GM21619 (cell line): ENCODE data around the gene SCIN.

Source experiments
- ATAC-seq: cut with Tn5 transposase; IDR thresholded peaks from one replicate; pipeline ENCODE4 v1.9.1; 2021; ENCODE audit not compliant: unreplicated experiment

Gene SCIN

DNA sequence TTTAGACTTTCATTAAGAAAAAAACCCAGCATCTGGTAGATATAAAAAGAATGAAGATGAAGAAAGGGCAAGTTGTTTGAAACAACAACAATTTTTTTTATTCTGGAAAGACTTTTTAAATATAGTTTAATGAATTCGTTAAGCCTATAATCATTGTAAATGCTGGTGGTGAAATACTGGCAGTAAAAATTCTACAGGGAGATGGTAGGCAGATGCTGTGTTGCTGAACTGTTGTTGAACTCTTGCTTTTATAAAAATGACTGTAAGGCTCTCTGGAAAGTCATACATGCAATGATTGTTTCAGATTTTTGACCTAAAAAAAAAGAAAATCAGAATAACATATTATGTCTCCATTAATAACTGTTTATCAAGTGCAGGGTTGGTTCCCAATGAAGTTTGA, 39.0 kb downstream of the SCIN start:
- ATAC-seq, result no peak

DNA sequence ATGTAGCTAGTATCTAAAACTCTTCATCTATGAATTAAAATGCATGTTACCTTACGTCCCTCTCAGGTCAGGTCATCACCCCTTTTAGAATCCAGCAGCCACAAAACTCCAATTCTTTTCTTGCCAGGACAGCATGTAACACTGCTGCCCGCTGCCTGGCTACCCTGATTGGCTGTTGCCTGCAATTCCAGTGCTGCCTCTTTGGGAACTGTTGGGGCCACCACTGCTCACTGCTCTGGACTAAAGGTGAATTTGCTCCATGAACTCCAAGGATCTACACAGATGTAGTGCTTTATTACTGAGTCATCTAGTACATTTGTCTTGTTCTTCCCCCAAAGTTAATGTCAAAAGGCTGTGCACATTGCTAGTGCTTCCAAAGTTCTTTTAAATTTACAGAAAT, 40.4 kb downstream of the SCIN start:
- no peak for ATAC-seq

DNA sequence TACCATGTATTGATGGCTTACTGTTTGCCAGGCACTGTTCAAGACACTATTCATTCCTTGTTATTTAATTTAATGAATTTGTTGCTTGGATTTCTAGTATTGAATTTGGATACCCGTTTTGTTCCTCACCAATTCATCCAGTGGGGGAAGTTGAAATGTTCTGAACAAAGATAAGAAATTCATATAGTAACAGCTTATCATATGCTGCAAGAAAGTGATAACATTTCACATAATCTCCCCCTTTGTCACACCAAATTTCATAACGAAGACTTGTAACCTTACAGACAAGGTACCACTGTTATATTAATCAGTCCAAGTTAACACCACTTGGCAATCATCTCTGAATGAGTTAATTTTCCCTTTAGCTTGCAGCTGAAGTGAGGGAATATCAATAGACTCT, 42.1 kb downstream of the SCIN start:
- ATAC-seq, result no peak

DNA sequence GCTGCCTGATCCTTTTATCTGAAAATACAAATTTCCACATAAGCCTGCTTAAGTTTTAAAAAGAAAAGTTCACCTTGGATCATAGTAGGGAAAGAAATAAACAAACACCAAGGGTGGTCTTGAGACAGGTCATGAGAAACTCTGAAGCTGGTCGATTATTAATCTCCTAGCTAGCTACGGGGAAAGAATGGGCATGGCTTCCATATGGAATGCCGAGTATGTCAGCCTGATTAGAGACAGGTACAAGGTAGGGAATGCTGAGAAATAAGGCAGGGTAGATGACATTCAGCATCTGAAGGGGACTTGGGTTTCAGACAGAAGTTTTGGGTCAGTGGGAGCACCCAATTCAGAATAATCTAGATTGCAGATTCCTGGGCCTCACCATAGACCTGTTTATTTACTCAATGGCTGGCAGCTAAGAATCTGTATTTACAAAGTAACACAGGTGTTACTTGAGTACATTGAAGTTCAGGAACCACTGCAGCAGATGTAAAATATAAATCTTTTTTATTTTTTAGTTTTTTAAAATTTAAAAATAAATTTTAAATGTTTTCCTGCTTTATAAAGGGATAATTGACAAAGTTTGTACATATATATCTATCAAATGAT, 49.0 kb downstream of the SCIN start:
- no peak for ATAC-seq

DNA sequence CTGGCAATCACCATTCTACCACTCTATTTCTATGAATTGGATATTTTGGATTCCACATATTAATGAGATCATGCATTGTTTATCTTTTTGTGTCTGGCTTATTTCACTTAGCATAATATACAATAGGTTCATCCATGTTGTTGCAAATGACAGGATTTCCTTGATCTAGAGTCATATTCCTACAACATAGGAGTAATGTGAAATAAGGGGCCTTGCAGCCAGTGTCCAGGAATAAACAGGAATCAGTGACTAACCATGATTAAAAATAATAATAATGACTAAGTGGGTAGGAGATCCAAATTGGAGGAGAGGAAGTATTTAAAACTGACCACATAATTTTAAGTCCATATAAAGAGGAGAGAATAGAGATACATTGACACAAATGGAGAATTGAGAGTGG, 49.9 kb downstream of the SCIN start:
- ATAC-seq, result no peak

DNA sequence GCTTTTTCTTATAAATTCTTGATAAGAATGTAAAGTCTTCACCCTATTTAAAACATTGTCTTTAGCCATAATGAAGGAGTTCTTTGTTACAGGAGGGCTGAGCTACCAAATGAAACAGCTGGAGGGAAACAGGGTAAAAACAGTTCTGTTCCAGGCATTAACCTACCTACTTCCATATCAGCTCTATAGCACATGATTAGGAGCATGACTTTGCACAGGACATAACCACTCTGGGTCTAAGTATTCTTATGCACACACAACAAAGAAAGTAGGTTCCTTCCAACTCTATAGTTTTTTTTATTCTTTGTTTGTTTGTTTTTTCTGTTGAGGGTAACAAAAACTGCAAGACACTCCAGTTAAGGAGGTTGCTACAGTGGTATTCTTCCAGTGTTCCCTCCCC, 52.7 kb downstream of the SCIN start:
- no peak for ATAC-seq

DNA sequence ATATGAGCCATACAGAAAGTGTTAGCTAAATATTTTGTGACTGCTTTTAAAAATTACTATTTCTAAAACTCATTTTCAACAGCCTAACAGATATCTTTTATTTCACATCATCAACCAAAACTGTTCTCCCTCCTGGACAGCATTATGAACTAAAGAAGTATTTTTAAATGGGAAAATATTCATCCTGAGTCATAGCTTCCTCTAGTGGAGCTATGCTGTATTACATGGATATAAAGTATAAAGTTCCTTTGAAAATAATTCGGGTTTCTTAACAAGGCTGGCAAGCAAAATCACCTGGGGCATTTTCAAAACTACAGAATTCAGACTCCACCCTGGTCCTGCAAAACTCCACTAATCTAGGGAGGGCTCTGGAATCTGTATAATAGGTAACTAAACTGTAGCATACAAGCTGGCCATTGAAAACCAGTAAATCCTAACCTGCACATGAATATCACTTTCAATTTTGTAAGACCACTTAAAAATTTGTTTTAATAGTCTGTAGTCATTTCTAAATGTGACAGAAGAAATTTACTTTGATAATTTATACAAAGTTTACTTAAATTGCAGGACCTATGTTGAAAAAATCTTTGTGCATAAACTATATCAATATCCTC, 53.5 kb downstream of the SCIN start:
- no peak for ATAC-seq

DNA sequence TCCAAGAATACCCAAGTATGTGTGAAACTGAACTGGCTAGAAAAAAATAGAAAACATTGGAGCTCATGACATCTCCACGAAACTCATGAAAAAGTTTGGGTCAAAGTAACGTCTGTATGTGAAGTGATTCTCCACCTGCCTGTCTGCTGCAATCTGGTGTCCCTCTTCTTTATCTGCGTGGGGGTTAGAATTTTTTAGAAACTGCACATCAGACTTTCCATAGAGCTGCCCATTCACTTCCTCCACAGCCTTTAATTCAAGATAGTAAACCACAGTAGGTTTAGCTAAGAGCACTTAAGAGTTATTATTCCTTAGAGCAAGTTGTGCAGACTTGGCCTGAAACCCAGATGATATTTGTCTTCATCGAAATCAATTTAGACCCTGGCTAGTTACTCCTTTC, 55.3 kb downstream of the SCIN start:
- no peak for ATAC-seq

DNA sequence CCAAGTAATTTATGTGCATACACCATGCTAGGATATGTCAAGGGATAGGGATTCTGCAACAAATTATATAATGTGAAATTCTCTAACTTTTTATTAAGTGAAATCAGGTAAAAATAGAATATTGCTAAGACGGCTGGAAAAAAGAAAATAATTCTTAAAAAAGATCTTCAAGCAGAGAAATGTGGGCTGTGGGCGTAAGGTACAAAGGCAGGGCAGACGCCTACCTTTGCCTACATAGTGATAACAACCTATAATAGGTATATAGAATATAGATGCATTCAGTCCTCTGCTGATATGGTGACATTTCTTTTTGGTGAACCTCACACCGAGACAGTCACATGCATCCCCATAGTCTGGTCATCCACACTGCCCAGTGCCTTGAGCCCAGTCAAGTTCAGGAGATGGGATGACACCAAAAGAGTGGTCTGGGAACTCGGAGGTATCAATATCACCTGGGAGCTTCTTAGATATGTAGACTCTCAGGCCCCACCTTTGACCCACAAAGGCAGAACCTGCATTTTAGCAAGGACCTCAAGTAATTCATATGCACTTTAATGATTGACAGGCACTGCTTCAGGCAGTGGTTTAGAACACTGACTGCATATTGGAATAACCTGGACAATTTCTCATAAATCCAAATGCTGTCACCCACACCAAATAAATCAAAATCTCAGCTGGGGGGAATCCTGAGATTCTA, 59.4 kb downstream of the SCIN start:
- ATAC-seq, result no peak

DNA sequence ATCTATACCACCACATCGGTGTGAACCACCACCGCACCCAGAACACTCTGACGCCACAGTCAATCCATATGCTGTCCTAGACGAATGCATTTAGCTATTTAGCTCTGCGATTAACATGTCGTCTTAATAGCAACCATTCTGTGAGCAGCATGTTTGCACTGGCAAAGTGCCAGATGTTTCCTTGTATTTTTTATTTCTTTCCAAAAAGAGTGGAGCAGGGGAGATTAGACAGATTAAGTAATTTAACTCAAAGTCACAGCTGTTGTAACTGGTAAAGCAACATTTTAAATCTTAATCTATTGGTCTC, 59.9 kb downstream of the SCIN start:
- ATAC-seq, result no peak

DNA sequence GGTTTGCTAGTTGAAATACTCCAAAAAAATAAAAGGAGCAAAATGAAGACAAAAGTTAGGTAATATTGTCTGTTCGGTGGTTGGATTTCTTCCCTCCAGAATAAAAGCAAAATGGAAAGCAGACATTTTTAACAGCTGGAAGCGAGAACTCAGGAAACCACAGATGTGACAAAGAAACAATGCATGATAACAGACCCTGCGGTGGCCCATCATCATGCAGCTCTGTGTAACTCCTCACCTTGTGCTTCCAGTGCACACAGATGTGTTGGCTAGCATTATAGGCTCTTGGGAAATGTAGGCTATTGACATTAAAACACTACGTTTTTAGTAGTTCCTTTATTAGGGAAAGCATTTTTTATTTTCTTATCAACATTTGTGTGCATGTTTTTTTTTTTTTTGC, 63.1 kb downstream of the SCIN start:
- ATAC-seq, result no peak

DNA sequence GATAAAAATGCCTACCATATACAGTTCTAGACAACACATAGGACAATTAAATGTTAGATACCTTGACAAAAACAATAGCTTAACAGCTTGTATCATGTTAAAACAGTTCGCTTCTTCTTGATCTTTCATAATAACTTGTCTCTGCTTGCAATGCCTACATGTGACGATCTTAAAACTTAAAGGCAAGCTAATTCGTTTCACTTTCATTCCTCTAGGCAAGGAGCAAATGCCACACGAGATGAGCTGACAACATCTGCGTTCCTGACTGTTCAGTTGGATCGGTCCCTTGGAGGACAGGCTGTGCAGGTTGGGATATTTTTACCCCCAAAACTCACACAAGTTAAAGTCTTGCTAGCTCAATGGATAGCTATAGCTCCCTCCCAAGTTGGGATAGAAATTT, 65.3 kb downstream of the SCIN start:
- peak; percentile 75 for ATAC-seq

DNA sequence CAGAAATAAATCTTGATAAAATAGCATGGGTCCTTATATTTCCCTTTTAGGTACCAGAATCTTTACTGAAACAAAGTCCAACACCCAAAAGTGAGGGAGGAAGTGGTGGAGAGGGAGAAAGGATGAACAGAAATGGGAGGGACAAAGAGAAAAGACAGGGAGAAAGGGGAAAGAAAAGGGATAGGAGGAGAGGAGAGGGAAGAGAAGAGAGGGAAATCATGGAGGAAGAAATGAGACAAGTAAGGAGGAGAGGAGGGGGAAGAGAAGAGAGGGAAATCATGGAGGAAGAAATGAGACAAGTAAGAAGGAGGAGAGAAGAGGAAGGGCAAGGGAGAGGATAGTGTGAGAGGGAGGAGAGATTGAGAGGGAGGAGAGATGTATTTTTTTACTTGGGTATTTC, 66.8 kb downstream of the SCIN start:
- ATAC-seq, result no peak

DNA sequence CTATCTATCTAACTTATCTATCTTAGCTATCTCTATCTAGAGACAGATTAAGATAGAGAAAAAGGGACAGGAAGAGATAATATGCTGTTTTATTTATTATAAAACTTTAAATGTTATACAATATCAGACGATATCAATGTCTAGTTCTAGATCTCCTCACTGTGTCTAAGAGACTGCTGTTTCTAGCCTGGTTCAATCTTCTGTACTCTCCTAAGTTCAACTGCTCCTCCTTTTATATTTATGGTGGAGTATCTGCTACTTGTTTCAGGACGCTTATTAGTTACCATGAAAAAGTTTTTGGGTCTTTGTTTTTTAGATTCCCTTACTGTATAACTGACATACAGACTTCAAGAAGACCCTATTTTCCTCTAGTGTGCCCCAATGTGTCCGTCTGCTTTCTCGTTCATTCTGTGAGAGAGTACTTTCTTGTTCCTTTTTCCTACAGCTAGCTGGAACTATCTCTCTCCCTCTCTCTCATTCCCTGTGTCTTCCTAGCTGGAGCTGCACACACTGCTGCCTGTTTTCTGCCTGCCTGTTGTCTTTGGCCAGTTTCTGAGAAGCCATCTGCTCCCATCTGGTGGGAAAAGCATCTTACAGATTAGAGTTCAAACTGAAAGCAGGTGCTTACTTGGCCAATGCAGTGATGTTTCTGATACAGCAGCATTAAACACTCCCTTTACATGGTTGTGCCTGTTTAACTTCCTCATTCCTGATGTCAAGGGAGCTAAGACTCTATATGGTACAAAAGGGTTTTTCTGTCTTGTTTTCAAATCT, 67.5 kb downstream of the SCIN start:
- ATAC-seq, result peak; percentile 63

DNA sequence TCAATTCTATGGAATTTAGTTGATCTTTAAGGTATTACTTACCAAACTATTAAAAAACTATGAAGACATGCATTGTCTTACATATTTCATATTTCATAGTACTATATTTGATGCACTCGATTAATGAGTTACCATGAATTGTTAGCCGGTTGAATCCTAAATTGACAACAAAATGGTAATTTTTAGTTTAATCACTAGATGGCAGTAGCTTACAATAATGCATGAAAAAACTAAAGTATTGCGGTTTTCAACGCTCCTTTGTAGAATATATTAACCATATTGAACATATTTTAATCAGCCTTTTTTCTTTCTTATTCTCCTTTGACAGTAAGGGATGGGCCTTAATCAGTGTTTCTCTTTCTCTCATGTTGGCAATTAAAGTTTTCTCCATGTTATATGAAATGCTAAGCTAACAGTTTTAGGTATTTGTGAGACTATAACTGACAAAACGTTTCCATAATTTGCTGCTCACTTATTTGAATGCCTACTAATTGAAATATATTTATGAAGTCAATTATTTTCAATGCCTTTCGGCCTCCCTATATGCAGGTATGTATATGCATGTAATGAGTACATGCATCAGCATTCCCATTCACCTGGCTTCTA, 68.4 kb downstream of the SCIN start:
- ATAC-seq, result no peak

DNA sequence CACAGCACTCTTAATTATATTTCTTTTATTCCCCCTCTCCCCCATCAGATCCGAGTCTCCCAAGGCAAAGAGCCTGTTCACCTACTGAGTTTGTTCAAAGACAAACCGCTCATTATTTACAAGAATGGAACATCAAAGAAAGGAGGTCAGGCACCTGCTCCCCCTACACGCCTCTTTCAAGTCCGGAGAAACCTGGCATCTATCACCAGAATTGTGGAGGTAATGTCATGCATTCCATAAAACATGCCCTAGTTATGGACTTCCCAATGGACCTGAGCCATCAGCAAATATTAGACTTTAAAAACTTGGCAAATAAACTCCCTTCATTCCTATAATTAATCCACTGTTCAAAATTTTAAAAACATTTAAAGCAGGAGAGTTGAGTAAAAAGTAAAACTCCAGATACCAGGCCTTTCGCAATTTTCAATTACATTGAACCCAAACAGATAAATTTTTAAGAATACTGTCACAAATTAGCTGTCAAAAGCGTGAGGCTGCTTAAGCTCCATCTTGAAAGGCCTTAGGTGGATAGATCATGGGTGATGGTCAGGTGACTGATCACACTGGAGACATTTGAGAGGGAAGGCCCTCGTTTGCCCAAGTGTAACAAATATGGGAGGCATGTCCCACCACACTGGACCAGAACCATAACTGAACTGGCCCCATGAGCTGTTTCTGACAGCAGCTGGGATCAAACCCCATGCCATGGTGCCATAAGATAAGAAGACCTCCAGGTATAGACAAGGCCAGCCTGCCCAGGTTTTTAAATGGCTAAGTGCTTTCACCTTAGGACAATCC, 70.0 kb downstream of the SCIN start:
- ATAC-seq, result no peak

DNA sequence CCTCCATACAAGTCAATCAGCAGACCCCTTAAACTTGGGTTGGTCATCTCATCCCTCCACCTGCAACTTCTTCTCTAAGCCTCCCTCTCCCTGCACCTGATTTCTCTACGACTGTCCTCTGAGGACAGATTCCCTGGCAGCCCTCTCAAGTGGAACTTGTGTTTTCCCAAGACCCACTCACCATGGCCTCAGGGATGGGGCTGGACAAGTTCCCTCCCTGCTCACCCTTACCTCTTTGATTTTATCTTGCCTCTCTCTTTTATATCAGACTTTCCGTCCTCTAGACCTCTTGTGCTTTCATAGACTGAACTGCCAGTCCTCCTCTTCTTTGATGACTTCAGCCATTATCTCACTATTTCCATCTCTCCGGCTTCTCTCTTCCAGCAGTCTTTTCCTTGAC, 70.7 kb downstream of the SCIN start:
- ATAC-seq, result no peak

DNA sequence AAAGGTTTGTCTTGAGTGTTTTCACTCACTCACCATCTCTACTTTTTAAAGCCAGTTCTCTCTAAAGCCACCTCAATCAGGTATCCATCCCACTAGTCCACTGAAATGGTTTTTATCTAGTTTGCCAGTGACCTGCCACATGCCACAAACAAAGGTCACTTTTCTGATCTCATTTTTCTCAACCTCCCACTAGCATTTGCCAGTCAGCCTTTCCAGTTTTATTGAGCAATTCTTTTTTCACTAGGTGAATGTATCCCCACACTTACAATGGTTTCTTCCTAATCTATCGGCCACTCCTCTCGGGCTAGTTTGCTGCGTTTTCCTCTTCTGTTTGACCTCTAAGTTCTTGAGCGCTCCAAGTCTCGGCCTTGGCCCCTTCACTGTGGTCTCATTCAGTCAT, 72.0 kb downstream of the SCIN start:
- no peak for ATAC-seq

DNA sequence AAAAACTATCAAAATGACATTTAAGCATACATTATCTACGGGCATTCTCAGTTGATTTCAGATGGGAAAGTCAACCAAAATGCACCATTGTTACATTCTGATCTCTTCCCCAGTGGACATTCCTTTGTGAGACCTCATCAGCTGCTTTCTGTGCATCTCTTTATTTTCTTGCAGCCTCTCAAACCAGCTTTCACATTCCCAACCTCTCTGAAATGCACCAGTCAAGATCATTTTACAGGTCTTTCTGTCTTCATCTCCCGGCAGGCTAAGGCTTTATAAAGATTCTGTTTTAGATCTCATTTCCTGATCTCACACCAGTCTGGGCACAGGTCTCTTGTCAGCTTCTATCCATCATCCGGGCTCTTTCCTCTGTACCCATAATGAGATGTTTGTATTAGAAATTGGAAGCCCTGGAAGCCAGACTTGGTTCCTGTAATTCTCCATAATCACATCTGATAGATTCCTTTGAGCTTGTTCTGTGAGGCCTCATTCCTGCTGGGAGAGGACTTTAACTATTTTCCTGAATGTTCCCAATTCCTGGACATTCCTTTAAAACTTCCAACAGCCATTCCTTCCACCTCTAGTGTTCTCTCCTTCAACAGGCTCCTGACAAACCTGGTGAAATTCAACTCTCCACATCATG, 72.6 kb downstream of the SCIN start:
- ATAC-seq, result no peak

DNA sequence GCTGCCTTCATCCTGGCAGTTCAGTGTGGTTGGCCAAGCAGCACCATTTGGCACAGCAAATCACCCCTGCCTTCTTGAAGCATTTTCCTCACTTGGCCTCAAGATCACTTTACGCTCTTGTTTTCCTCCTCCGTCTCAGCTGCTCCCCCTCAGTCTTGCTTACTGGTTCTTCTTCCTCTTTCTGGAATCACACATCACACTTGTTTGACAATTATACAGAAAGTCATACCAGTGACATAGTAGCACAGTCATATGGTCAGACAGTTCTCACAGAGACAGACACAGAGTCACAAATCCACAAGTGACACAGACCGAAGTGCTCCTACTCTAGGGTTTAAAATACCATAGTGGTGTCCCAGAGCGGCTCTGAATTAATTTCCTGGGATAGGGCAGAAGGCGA, 73.1 kb downstream of the SCIN start:
- ATAC-seq, result no peak
